Measurements from ENCODE around the gene SPATS2. TPM values are rescaled to one million over a fixed set of nuclear protein-coding genes. Genes with fewer than 3 reads are reported as not detected.
"Not testable (repeated sequence)": the region's sequence is repeated elsewhere in the genome, so short reads cannot be mapped to it uniquely, and the experiment has no call there.

SPATS2 gene
- total RNA-seq, 1 experiment from 2014 or later = 23.8 TPM

- no peak for DNase-seq (ENCODE audit: low spot score)
Observed at GRCh38 chr12:49349266-49349665, 18.0 kb upstream of the SPATS2 start.

- DNase-seq (ENCODE audit: low spot score) = no peak
Observed at GRCh38 chr12:49352351-49352750, 14.9 kb upstream of the SPATS2 start.

GRCh38 chr12:49355913-49356312, 11.3 kb upstream of the SPATS2 start:
- DNase-seq (ENCODE audit: low spot score) = no peak

- DNase-seq (ENCODE audit: low spot score) = peak; percentile 28
Observed at GRCh38 chr12:49357103-49357678, 10.1 kb upstream of the SPATS2 start.

- DNase-seq (ENCODE audit: low spot score) = peak; percentile 64
Observed at GRCh38 chr12:49358483-49359141, 8.7 kb upstream of the SPATS2 start.

- DNase-seq (ENCODE audit: low spot score) = no peak
Observed at GRCh38 chr12:49359671-49360070, 7.6 kb upstream of the SPATS2 start.

GRCh38 chr12:49362077-49362476, 5.2 kb upstream of the SPATS2 start:
- DNase-seq (ENCODE audit: low spot score) = no peak

- peak; percentile 26 for DNase-seq (ENCODE audit: low spot score)
Observed at GRCh38 chr12:49364989-49365388, 2.3 kb upstream of the SPATS2 start.

GRCh38 chr12:49365542-49365941, 1.7 kb upstream of the SPATS2 start:
- peak; percentile 69 for DNase-seq (ENCODE audit: low spot score)

- DNase-seq (ENCODE audit: low spot score) = peak; percentile 14
Observed at GRCh38 chr12:49366096-49366651, 1.1 kb upstream of the SPATS2 start.

- DNase-seq (ENCODE audit: low spot score) = peak; percentile 55
Observed at GRCh38 chr12:49366652-49367380, 446 bp upstream of the SPATS2 start.

- DNase-seq (ENCODE audit: low spot score) = no peak
Observed at GRCh38 chr12:49368240-49368600, 958 bp downstream of the SPATS2 start.

- DNase-seq (ENCODE audit: low spot score) = peak; percentile 10
Observed at GRCh38 chr12:49369411-49370145, 2.3 kb downstream of the SPATS2 start.

GRCh38 chr12:49370539-49370938, 3.3 kb downstream of the SPATS2 start:
- DNase-seq (ENCODE audit: low spot score) = no peak

- no peak for DNase-seq (ENCODE audit: low spot score)
Observed at GRCh38 chr12:49375406-49375805, 8.1 kb downstream of the SPATS2 start.

GRCh38 chr12:49377386-49377785, 10.1 kb downstream of the SPATS2 start:
- DNase-seq (ENCODE audit: low spot score) = no peak

GRCh38 chr12:49380184-49380583, 12.9 kb downstream of the SPATS2 start:
- DNase-seq (ENCODE audit: low spot score) = not testable (repeated sequence)

- DNase-seq (ENCODE audit: low spot score) = no peak
Observed at GRCh38 chr12:49388682-49389386, 21.6 kb downstream of the SPATS2 start.

- no peak for DNase-seq (ENCODE audit: low spot score)
Observed at GRCh38 chr12:49389387-49389703, 22.1 kb downstream of the SPATS2 start.

GRCh38 chr12:49397000-49397399, 29.7 kb downstream of the SPATS2 start:
- no peak for DNase-seq (ENCODE audit: low spot score)

GRCh38 chr12:49400304-49400703, 33.0 kb downstream of the SPATS2 start:
- no peak for DNase-seq (ENCODE audit: low spot score)

Data from A172 (cell line).